ENCODE data around the gene MKRN2OS.
A peak's percentile ranks its signal among the peaks of the same experiment; 100 is the strongest.
"Not testable (repeated sequence)": the region's sequence is repeated elsewhere in the genome, so short reads cannot be mapped to it uniquely, and the experiment has no call there.

Gene MKRN2OS

GRCh38 chr3:12556314-12556689 lies 11.0 kb upstream of the MKRN2OS start:
- H3K4me3 ChIP-seq (ENCODE audit: low read length): peak overlapping the region; percentile 91
- TF ChIP-seq ZNF274 (IDR thresholded peaks at IDR 0.05; ENCODE audit: low read depth, low read length): no peak

- peak overlapping the region; percentile 72 for H3K4me3 ChIP-seq (ENCODE audit: low read length)
- TF ChIP-seq ZNF274 (IDR thresholded peaks at IDR 0.05; ENCODE audit: low read depth, low read length): no peak
Observed at GRCh38 chr3:12553921-12554391, 8.7 kb upstream of the MKRN2OS start.

- TF ChIP-seq ZNF274 (IDR thresholded peaks at IDR 0.05; ENCODE audit: low read depth, low read length): no peak
- no peak overlapping the region for H3K4me3 ChIP-seq (ENCODE audit: low read length)
Observed at GRCh38 chr3:12549971-12550760, 4.9 kb upstream of the MKRN2OS start.

- no peak overlapping the region for H3K4me3 ChIP-seq (ENCODE audit: low read length)
- TF ChIP-seq ZNF274 (IDR thresholded peaks at IDR 0.05; ENCODE audit: low read depth, low read length): no peak
Observed at GRCh38 chr3:12544652-12545472, 437 bp downstream of the MKRN2OS start.

- H3K4me3 ChIP-seq (ENCODE audit: low read length): not testable (repeated sequence)
Observed at GRCh38 chr3:12543497-12543896, 1.8 kb downstream of the MKRN2OS start.

GRCh38 chr3:12541625-12542024 lies 3.7 kb downstream of the MKRN2OS start:
- no peak for TF ChIP-seq ZNF274 (IDR thresholded peaks at IDR 0.05; ENCODE audit: low read depth, low read length)
- no peak overlapping the region for H3K4me3 ChIP-seq (ENCODE audit: low read length)

GRCh38 chr3:12536423-12536822 lies 8.9 kb downstream of the MKRN2OS start:
- no peak for TF ChIP-seq ZNF274 (IDR thresholded peaks at IDR 0.05; ENCODE audit: low read depth, low read length)
- no peak overlapping the region for H3K4me3 ChIP-seq (ENCODE audit: low read length)

- TF ChIP-seq ZNF274 (IDR thresholded peaks at IDR 0.05; ENCODE audit: low read depth, low read length): no peak
- H3K4me3 ChIP-seq (ENCODE audit: low read length): no peak overlapping the region
Observed at GRCh38 chr3:12532182-12532581, 13.1 kb downstream of the MKRN2OS start.

- TF ChIP-seq ZNF274 (IDR thresholded peaks at IDR 0.05; ENCODE audit: low read depth, low read length): no peak
- no peak overlapping the region for H3K4me3 ChIP-seq (ENCODE audit: low read length)
Observed at GRCh38 chr3:12527757-12528143, 17.5 kb downstream of the MKRN2OS start.

- H3K4me3 ChIP-seq (ENCODE audit: low read length): no peak overlapping the region
- no peak for TF ChIP-seq ZNF274 (IDR thresholded peaks at IDR 0.05; ENCODE audit: low read depth, low read length)
Observed at GRCh38 chr3:12522721-12523120, 22.6 kb downstream of the MKRN2OS start.

GRCh38 chr3:12521010-12521409 lies 24.3 kb downstream of the MKRN2OS start:
- no peak for TF ChIP-seq ZNF274 (IDR thresholded peaks at IDR 0.05; ENCODE audit: low read depth, low read length)
- H3K4me3 ChIP-seq (ENCODE audit: low read length): no peak overlapping the region

GRCh38 chr3:12518261-12519028 lies 26.9 kb downstream of the MKRN2OS start:
- no peak overlapping the region for H3K4me3 ChIP-seq (ENCODE audit: low read length)
- no peak for TF ChIP-seq ZNF274 (IDR thresholded peaks at IDR 0.05; ENCODE audit: low read depth, low read length)

GRCh38 chr3:12516873-12517272 lies 28.4 kb downstream of the MKRN2OS start:
- no peak overlapping the region for H3K4me3 ChIP-seq (ENCODE audit: low read length)
- no peak for TF ChIP-seq ZNF274 (IDR thresholded peaks at IDR 0.05; ENCODE audit: low read depth, low read length)

- TF ChIP-seq ZNF274 (IDR thresholded peaks at IDR 0.05; ENCODE audit: low read depth, low read length): no peak
- H3K4me3 ChIP-seq (ENCODE audit: low read length): no peak overlapping the region
Observed at GRCh38 chr3:12515631-12516030, 29.7 kb downstream of the MKRN2OS start.
